GM18498 (cell line): Measurements from ENCODE around the gene C14orf132.
"Not testable (repeated sequence)": the region's sequence is repeated elsewhere in the genome, so short reads cannot be mapped to it uniquely, and the experiment has no call there.

Source experiments
- ATAC-seq: cut with Tn5 transposase; IDR thresholded peaks from one replicate; pipeline ENCODE4 v1.9.1; 2021; ENCODE audit warnings: mild to moderate bottlenecking, moderate library complexity; ENCODE audit not compliant: unreplicated experiment

The C14orf132 gene

GRCh38 chr14:96038920-96039632 is at the start of gene C14orf132:
C14orf132 (plus strand) TSS chr14:96039362; CDS start chr14:96039501, 139 bp downstream.
- ATAC-seq: peak; percentile 61

GRCh38 chr14:95993768-95994592 is 45.2 kb upstream of the C14orf132 start:
- no peak for ATAC-seq

GRCh38 chr14:95994593-95994928 is 44.6 kb upstream of the C14orf132 start:
- no peak for ATAC-seq

- no peak for ATAC-seq
These were observed 40.5 kb upstream of the C14orf132 start for GRCh38 chr14:95998656-95999055.

GRCh38 chr14:96001866-96002497 is 37.2 kb upstream of the C14orf132 start:
- no peak for ATAC-seq

- no peak for ATAC-seq
These were observed 36.7 kb upstream of the C14orf132 start for GRCh38 chr14:96002498-96002884.

GRCh38 chr14:96011131-96011530 is 28.0 kb upstream of the C14orf132 start:
- no peak for ATAC-seq

- ATAC-seq: no peak
These were observed 27.6 kb upstream of the C14orf132 start for GRCh38 chr14:96011607-96012006.

GRCh38 chr14:96012757-96013156 is 26.4 kb upstream of the C14orf132 start:
- not testable (repeated sequence) for ATAC-seq

- no peak for ATAC-seq
These were observed 25.0 kb upstream of the C14orf132 start for GRCh38 chr14:96014176-96014575.

- ATAC-seq: no peak
These were observed 22.5 kb upstream of the C14orf132 start for GRCh38 chr14:96016501-96017160.

GRCh38 chr14:96017882-96018281 is 21.3 kb upstream of the C14orf132 start:
- no peak for ATAC-seq

- ATAC-seq: no peak
These were observed 11.5 kb upstream of the C14orf132 start for GRCh38 chr14:96027431-96028355.

- no peak for ATAC-seq
These were observed 10.0 kb upstream of the C14orf132 start for GRCh38 chr14:96029089-96029645.

- ATAC-seq: no peak
These were observed 8.9 kb upstream of the C14orf132 start for GRCh38 chr14:96030108-96030760.

- ATAC-seq: no peak
These were observed 7.5 kb upstream of the C14orf132 start for GRCh38 chr14:96031691-96032090.

- no peak for ATAC-seq
These were observed 3.7 kb upstream of the C14orf132 start for GRCh38 chr14:96035456-96035855.

GRCh38 chr14:96037891-96038557 is 1.1 kb upstream of the C14orf132 start:
- no peak for ATAC-seq

GRCh38 chr14:96038558-96038919 is 623 bp upstream of the C14orf132 start:
- ATAC-seq: no peak
